ENCODE data around the gene INIP.

INIP gene

DNA sequence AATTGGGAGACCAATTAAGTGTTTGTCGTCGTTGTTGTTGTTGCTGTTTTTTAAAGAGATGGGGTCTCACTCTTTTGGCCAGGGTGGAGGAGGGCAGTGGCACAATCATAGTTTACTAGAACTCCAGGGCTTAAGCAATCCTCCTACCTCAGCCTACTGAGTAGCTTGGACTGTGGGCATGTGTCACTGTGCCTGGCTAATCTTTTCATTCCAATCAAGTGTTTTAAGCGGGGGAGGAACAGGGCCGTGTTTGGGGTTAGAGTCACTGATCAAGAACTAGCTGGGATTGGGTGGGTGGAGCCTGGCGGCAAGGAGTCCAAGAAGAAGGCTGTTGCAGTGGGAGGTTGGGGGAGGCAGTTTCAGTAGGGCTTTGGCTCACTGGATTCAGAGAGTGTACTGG, 46.4 kb upstream of the INIP start:
- Histone ChIP-seq H3K4me2 (ENCODE audit: low read depth, low read length) (no peak overlapping the region), H3K4me3 (ENCODE audit: low read length) (no peak overlapping the region), H3K27me3 (replicated peaks; ENCODE audit: insufficient read depth, low read length) (no peaks in the 10 kb centered on the region), H2AFZ (ENCODE audit: low read length) (no peak overlapping the region), H3K9ac (ENCODE audit: low read length) (no peak overlapping the region), H4K20me1 (ENCODE audit: insufficient read depth, low read length) (no peaks in the 10 kb centered on the region), H3K9me3 (replicated peaks; ENCODE audit: insufficient read depth, low read length) (no peaks in the 10 kb centered on the region), H3K36me3 (replicated peaks; ENCODE audit: insufficient read depth, low read length) (no peaks in the 10 kb centered on the region), H3K79me2 (ENCODE audit: low read length) (peaks cover 22% of the 10 kb centered on the region), H3K4me1 (ENCODE audit: low read length) (no peaks in the 10 kb centered on the region), H3F3A (ENCODE audit: insufficient read depth, low read length) (no peaks in the 10 kb centered on the region), H3K27ac (ENCODE audit: low read length) (no peak overlapping the region), H3K9me2 (replicated peaks; ENCODE audit: insufficient read depth, low read length) (no peaks in the 10 kb centered on the region)
- TF ChIP-seq CTCF (IDR thresholded peaks at IDR 0.05; ENCODE audit: low read length), result no peak
- no peak for TF ChIP-seq EZH2 (optimal IDR thresholded peaks at IDR 0.05; ENCODE audit: low read depth, low read length)
- TF ChIP-seq EZH2phosphoT487 (IDR thresholded peaks at IDR 0.05; ENCODE audit: low read length), result no peak
- DNase-seq, result no peak

DNA sequence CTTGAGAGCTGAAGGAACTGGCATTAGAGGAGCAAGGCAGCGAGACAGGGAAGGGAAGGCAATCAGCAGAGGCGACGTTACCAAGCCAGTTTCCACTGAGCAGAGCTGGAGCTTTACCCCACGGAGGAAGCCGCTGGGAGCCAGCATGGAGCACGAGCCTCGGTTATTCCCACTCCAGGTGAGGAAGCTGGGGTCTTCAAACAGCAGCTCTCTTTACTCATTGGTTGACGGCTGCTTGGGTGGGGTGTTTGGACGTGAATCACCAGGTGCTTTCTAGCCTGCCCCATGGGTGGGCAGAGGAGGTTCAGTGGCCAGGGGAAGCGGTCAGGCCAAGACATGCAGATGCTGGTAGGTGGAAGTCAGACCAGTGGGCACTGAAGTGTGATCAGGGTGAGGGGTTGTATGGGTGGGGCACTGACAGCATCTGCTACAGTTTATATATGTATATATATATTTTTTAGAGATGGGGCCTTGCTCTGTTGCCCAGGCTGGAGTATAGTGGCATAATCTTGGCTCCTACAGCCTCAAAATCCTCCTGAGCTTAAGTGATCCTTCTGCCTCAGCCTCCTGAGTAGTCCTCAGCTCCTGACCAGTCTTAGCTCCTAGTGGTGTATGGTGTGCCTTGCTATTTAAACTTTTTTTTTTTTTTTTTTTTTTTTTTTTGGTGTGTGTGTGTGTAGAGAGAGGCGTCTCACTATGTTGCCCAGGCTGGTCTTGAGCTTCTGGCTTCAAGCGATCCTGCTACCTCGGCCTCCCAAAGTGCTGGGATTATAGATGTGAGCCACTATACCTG, 45.0 kb upstream of the INIP start:
- Histone ChIP-seq H3K4me1 (ENCODE audit: low read length) (no peaks in the 10 kb centered on the region), H2AFZ (ENCODE audit: low read length) (no peak overlapping the region), H3K4me2 (ENCODE audit: low read depth, low read length) (no peak overlapping the region), H4K20me1 (ENCODE audit: insufficient read depth, low read length) (no peaks in the 10 kb centered on the region), H3K4me3 (ENCODE audit: low read length) (no peak overlapping the region), H3K9me2 (replicated peaks; ENCODE audit: insufficient read depth, low read length) (no peaks in the 10 kb centered on the region), H3K9me3 (replicated peaks; ENCODE audit: insufficient read depth, low read length) (no peaks in the 10 kb centered on the region), H3K36me3 (replicated peaks; ENCODE audit: insufficient read depth, low read length) (no peaks in the 10 kb centered on the region), H3K27ac (ENCODE audit: low read length) (no peak overlapping the region), H3K79me2 (ENCODE audit: low read length) (peaks cover 21% of the 10 kb centered on the region), H3K27me3 (replicated peaks; ENCODE audit: insufficient read depth, low read length) (no peaks in the 10 kb centered on the region), H3K9ac (ENCODE audit: low read length) (no peak overlapping the region), H3F3A (ENCODE audit: insufficient read depth, low read length) (no peaks in the 10 kb centered on the region)
- no peak for DNase-seq
- TF ChIP-seq EZH2phosphoT487 (IDR thresholded peaks at IDR 0.05; ENCODE audit: low read length) (no peak), CTCF (IDR thresholded peaks at IDR 0.05; ENCODE audit: low read length) (no peak), EZH2 (optimal IDR thresholded peaks at IDR 0.05; ENCODE audit: low read depth, low read length) (no peak)

- H2AFZ ChIP-seq (ENCODE audit: low read length), result no peak overlapping the region
- no peaks in the 10 kb centered on the region for H4K20me1 ChIP-seq (ENCODE audit: insufficient read depth, low read length)
- no peaks in the 10 kb centered on the region for H3K36me3 ChIP-seq (replicated peaks; ENCODE audit: insufficient read depth, low read length)
- no peak overlapping the region for H3K9ac ChIP-seq (ENCODE audit: low read length)
- H3K4me2 ChIP-seq (ENCODE audit: low read depth, low read length), result no peak overlapping the region
- no peaks in the 10 kb centered on the region for H3K9me2 ChIP-seq (replicated peaks; ENCODE audit: insufficient read depth, low read length)
- no peak overlapping the region for H3K4me3 ChIP-seq (ENCODE audit: low read length)
- no peaks in the 10 kb centered on the region for H3F3A ChIP-seq (ENCODE audit: insufficient read depth, low read length)
- TF ChIP-seq EZH2 (optimal IDR thresholded peaks at IDR 0.05; ENCODE audit: low read depth, low read length) (no peak), CTCF (IDR thresholded peaks at IDR 0.05; ENCODE audit: low read length) (no peak), EZH2phosphoT487 (IDR thresholded peaks at IDR 0.05; ENCODE audit: low read length) (no peak)
- peaks cover 24% of the 10 kb centered on the region for H3K79me2 ChIP-seq (ENCODE audit: low read length)
- no peaks in the 10 kb centered on the region for H3K4me1 ChIP-seq (ENCODE audit: low read length)
- no peak for DNase-seq
- no peak overlapping the region for H3K27ac ChIP-seq (ENCODE audit: low read length)
- no peaks in the 10 kb centered on the region for H3K9me3 ChIP-seq (replicated peaks; ENCODE audit: insufficient read depth, low read length)
- no peaks in the 10 kb centered on the region for H3K27me3 ChIP-seq (replicated peaks; ENCODE audit: insufficient read depth, low read length)
These were observed 44.2 kb upstream of the INIP start for GRCh38 chr9:112761912-112762655.

Measured in MM.1S (cell line).